Measurements from ENCODE around the gene ILF2.
"Not testable (repeated sequence)": the region's sequence is repeated elsewhere in the genome, so short reads cannot be mapped to it uniquely, and the experiment has no call there.

ILF2 gene

DNA sequence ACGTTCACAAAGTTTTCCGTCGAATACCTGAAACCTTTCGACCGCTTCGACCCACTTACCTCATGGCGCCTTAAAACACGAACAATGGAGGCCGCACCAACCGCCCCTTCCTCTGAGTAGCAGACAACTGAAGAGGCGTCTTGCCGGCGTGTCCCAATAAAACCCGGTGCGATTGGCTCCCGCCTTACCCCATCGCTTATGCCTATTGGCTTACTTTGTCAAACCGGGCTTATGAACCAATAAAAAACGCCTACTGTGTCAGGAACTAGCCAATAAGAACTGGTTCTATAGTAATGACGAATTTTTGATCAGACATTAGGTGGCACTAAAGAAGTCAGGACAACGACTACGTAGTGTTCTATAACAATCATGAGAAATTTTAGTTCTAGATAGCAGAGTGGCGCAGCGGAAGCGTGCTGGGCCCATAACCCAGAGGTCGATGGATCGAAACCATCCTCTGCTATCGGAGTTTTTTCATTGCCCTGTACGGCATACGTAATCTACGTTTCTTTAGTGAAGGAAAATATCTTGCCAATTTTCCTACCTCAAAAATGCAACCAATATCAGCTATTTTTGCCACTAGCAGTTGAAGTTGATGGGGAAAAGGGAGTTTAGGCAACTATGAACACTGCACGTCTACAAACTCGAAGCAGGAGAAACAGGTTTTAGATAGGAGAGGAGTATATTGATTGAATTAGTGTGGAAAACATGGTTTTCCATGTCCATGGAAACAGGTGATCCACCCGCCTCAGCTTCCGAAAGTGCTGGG, at the start of gene ILF2:
ILF2 (minus strand) TSS at position 135 of the 769 bp plus-strand sequence; CDS start at position 64, 71 bp downstream.
- DNase-seq (ENCODE audit: extremely low spot score): peak; percentile 97
- POLR2A ChIA-PET: interaction anchor here (0.6 to 1.4 kb wide), 3 partner anchors 11 to 48 kb away, joined by 3 to 7 read pairs (median 7); partner anchors contain the start of gene CHTOP
- TF ChIP-seq, protein P1, sequence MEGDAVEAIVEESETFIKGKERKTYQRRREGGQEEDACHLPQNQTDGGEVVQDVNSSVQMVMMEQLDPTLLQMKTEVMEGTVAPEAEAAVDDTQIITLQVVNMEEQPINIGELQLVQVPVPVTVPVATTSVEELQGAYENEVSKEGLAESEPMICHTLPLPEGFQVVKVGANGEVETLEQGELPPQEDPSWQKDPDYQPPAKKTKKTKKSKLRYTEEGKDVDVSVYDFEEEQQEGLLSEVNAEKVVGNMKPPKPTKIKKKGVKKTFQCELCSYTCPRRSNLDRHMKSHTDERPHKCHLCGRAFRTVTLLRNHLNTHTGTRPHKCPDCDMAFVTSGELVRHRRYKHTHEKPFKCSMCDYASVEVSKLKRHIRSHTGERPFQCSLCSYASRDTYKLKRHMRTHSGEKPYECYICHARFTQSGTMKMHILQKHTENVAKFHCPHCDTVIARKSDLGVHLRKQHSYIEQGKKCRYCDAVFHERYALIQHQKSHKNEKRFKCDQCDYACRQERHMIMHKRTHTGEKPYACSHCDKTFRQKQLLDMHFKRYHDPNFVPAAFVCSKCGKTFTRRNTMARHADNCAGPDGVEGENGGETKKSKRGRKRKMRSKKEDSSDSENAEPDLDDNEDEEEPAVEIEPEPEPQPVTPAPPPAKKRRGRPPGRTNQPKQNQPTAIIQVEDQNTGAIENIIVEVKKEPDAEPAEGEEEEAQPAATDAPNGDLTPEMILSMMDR (IDR thresholded peaks at IDR 0.05; ENCODE audit: control extremely low read depth, extremely low read depth, low read depth, missing control alignments): peak; percentile 30
- CTCF ChIA-PET: interaction anchor here (0.8 to 1.9 kb wide), 7 partner anchors 9 to 316 kb away, joined by 3 to 9 read pairs (median 3); partner anchors contain the start of gene CHTOP

DNA sequence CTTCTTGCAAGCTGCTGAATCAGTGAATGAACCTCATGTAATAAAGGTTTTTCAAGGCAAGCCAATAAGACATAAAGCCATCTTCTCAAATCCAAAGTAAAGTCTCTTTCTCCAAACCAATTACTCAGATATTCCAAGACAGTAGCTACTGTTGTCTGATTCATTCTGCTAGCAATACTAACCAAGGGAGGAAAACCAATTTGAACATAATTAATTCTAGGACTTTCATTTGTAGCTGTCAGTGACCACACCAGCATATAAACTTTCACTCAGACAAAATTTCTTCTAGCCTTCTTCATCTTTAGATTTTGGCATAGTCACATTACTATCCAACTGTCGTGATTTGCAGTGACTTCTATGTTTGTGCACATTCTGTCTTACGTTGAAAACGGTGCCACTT, 46.5 kb upstream of the ILF2 start:
- TF ChIP-seq, protein P1 (IDR thresholded peaks at IDR 0.05; ENCODE audit: control extremely low read depth, extremely low read depth, low read depth, missing control alignments): no peak
- CTCF ChIA-PET: interaction anchor here (1.4 to 2.0 kb wide), 2 partner anchors 10 to 40 kb away, joined by 3 to 4 read pairs; partner anchors contain the start of gene INTS3
- DNase-seq (ENCODE audit: extremely low spot score): no peak
- POLR2A ChIA-PET: no interaction called here

DNA sequence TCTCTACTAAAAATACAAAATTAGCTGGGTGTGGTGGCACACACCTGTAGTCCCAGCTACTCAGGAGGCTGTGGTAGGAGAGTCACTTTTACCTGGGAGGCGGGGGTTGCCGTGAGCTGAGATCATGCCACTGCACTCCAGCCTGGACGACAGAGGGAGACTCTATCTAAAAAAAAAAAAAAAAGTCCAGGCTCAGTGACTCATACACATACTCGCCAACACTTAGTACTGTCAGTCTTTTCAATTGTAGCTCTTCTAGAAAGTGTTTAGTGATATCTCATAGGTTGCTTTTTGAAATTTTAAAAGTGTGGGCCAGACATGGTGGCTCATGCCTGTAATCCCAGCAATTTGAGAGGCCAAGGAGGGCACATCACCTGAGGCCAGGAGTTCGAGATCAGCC, 45.4 kb upstream of the ILF2 start:
- not testable (repeated sequence) for DNase-seq (ENCODE audit: extremely low spot score)
- POLR2A ChIA-PET: interaction anchor here (0.7 kb wide), 1 partner anchor 29 kb away, joined by 3 read pairs; no protein-coding TSS in a partner anchor
- CTCF ChIA-PET: interaction anchor here (1.3 to 2.0 kb wide), 2 partner anchors 11 to 45 kb away, joined by 3 to 4 read pairs; partner anchors contain the start of genes ILF2 and INTS3

DNA sequence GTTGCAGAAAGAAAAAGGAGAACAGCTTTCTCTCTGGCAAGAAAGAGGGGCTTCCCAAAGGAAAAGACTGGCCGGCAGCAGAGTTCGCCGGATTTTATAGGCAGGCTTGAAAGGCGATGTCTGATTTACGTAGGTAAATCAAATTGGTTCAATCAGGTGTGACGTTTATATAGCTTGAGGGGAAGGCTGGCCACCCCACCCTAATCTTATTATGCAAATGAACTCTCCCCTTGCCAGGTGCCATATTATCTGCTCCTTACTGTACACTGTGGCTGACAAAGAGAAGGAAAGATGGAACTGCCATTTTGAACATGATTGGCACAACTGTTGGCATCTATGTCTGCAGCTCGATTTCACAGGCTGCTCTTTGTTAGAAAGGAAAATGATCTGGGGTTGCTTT, 40.2 kb upstream of the ILF2 start:
- CTCF ChIA-PET: no interaction called here
- no peak for DNase-seq (ENCODE audit: extremely low spot score)
- TF ChIP-seq, protein P1 (IDR thresholded peaks at IDR 0.05; ENCODE audit: control extremely low read depth, extremely low read depth, low read depth, missing control alignments): no peak
- POLR2A ChIA-PET: no interaction called here

DNA sequence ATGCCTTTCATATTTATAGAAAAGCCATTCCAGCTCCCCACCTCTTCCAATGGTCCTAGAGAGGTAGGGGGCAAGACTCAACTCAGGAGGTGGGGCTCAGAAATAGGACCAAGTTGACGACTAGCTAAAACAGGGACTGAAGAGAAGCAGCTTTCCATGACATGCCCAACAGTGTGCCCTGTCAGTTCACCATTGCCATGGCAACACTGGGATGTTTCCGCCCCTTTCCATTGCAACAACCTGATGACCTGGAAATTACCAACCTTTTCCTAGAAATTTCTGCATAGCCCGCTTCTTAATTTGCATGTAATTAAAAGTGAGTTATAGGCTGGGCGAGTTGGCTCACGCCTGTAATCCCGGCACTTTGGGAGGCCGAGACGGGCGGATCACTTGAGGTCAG, 34.7 kb upstream of the ILF2 start:
- ChIA-PET POLR2A (no interaction called here), CTCF (no interaction called here)
- DNase-seq (ENCODE audit: extremely low spot score): no peak
- TF ChIP-seq, protein P1 (IDR thresholded peaks at IDR 0.05; ENCODE audit: control extremely low read depth, extremely low read depth, low read depth, missing control alignments): no peak

DNA sequence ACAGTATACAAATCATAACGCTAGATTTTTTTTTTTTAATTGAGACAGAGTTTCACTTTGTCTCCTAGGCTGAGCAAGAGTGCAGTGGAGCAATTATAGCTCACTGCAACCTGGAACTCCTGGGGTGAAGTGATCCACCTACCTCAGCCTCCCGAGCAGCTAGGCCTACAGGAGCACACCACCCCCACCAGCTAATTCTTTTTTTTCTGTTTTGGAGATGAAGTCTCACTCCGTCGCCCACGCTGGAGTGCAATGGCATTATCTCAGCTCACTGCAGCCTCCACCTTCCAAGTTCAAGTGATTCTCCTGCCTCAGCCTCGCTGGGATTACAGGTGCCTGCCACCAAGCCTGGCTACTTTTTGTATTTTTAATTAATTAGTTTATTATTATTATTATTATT, 29.0 kb upstream of the ILF2 start:
- DNase-seq (ENCODE audit: extremely low spot score): no peak
- TF ChIP-seq, protein P1 (IDR thresholded peaks at IDR 0.05; ENCODE audit: control extremely low read depth, extremely low read depth, low read depth, missing control alignments): no peak
- POLR2A ChIA-PET: no interaction called here
- CTCF ChIA-PET: interaction anchor here (0.7 to 1.4 kb wide), 4 partner anchors 9 to 21 kb away, joined by 3 to 6 read pairs (median 3); no protein-coding TSS in a partner anchor

Measured in GM10248 (cell line).